Measurements from ENCODE around the gene ARRDC3. TPM values are rescaled to one million over a fixed set of nuclear protein-coding genes. Genes with fewer than 3 reads are reported as not detected.
"Not testable (repeated sequence)": the region's sequence is repeated elsewhere in the genome, so short reads cannot be mapped to it uniquely, and the experiment has no call there.

The ARRDC3 gene
- total and polyA plus RNA-seq, 2 donors (not counting 1 experiment from before 2014, with no cell fraction given), result 33.6 to 105 TPM

DNA sequence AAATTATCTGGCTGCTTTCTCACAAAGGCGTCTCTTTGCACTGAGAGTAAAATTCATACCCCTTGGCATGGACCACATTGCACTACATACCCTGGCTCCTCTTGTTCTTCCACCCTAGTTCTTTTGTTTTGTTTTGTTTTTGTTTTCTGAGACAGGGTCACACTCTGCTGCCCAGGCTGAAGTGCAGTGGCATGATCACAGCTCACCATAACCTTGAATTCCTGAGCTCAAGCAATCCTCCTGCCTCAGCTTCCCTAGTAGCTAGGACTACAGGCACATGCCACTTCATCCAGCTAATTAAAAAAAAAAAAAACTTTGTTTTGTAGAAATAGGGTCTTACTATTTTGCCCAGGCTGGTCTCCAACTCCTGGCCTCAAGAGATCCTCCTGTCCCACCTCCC is 51.4 kb downstream of the ARRDC3 start:
- no peaks in the 10 kb centered on the region for H4K20me1 ChIP-seq (ENCODE audit: control insufficient read depth, extremely low read depth, insufficient read depth, low read length)
- H3K27ac ChIP-seq (ENCODE audit: insufficient read depth, low read length), result no peak overlapping the region
- no peak overlapping the region for H2AFZ ChIP-seq (ENCODE audit: low read length)

DNA sequence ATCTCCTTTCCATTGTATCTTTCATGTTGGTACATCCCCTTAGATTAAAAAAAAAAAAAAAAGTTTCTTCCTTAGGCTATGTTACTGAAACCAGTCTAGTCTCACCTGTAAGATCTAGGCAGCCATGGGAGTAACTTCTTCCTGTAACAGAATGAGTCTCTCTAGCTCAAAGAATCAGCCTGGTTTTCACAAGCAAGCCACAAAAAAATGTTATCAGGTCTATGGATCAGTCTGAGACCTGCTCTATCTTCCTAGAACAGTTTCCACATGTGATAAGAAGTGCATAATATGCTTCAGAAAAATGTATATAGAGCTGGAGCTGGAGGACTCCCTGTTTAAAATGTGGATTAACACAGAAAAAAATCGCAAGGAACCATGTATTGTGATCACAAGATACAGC is 53.8 kb downstream of the ARRDC3 start:
- no peak for DNase-seq (ENCODE audit: low read depth in 2 of 2)

More for the DNA sequence above, 51.4 kb downstream of the ARRDC3 start:
- Histone ChIP-seq H3K79me2 (ENCODE audit: control insufficient read depth, insufficient read depth, low read length) (no peaks in the 10 kb centered on the region), H3K9me3 (ENCODE audit: control insufficient read depth, insufficient read depth, low read depth, low read length) (no peaks in the 10 kb centered on the region), H3K4me3 (replicated peaks in 1 of 4; ENCODE audit: control extremely low read depth in 1 of 4, insufficient read depth in 1 of 4, low read depth in 3 of 4, low read length in 4 of 4) (no peak overlapping the region), H3K4me1 (ENCODE audit: control insufficient read depth, extremely low read depth, insufficient read depth, low read length) (no peaks in the 10 kb centered on the region), H3K4me2 (ENCODE audit: extremely low read depth, insufficient read depth, low read length) (no peak overlapping the region), H3K27me3 (ENCODE audit: control insufficient read depth, insufficient read depth, low read length) (no peaks in the 10 kb centered on the region), H3K9ac (ENCODE audit: insufficient read depth, low read length) (no peak overlapping the region), H3K36me3 (ENCODE audit: control insufficient read depth, insufficient read depth, low read length) (no peaks in the 10 kb centered on the region)
- TF ChIP-seq, protein P1, sequence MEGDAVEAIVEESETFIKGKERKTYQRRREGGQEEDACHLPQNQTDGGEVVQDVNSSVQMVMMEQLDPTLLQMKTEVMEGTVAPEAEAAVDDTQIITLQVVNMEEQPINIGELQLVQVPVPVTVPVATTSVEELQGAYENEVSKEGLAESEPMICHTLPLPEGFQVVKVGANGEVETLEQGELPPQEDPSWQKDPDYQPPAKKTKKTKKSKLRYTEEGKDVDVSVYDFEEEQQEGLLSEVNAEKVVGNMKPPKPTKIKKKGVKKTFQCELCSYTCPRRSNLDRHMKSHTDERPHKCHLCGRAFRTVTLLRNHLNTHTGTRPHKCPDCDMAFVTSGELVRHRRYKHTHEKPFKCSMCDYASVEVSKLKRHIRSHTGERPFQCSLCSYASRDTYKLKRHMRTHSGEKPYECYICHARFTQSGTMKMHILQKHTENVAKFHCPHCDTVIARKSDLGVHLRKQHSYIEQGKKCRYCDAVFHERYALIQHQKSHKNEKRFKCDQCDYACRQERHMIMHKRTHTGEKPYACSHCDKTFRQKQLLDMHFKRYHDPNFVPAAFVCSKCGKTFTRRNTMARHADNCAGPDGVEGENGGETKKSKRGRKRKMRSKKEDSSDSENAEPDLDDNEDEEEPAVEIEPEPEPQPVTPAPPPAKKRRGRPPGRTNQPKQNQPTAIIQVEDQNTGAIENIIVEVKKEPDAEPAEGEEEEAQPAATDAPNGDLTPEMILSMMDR (conservative IDR thresholded peaks at IDR 0.05 in 1 of 2, IDR thresholded peaks at IDR 0.05 in 1 of 2; ENCODE audit: low read depth in 1 of 2, low read length in 2 of 2), result no peak
- no peak for TF ChIP-seq EZH2 (IDR thresholded peaks at IDR 0.05; ENCODE audit: low read length, missing control alignments)
- DNase-seq (ENCODE audit: low read depth in 2 of 2), result no peak

DNA sequence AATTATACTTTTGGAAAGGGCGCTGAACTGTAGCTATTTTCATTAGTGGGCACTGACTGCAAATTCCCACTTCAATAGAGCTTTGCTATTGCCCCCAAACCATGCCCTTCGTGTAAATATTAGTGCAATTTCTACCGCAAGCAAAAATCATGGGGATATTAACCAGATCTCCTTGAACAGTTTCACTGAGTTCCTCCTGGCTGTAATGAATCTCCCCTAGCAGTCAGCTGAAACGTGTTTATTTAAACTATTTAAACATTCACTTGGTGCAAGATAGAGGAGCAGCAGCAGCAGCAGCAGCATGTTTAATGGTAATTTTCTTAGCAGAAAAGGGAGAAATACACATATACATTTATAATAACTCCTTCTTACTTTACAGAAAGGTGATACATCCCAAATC is 54.4 kb downstream of the ARRDC3 start:
- peak in 1 of 2 donors; percentile 50 for DNase-seq (ENCODE audit: low read depth in 2 of 2)
- TF ChIP-seq EZH2 (IDR thresholded peaks at IDR 0.05; ENCODE audit: low read length, missing control alignments), result no peak
- TF ChIP-seq, protein P1 (conservative IDR thresholded peaks at IDR 0.05 in 1 of 2, IDR thresholded peaks at IDR 0.05 in 1 of 2; ENCODE audit: low read depth in 1 of 2, low read length in 2 of 2), result no peak
- Histone ChIP-seq H3K27ac (ENCODE audit: insufficient read depth, low read length) (no peak overlapping the region), H4K20me1 (ENCODE audit: control insufficient read depth, extremely low read depth, insufficient read depth, low read length) (no peaks in the 10 kb centered on the region), H3K9me3 (ENCODE audit: control insufficient read depth, insufficient read depth, low read depth, low read length) (no peaks in the 10 kb centered on the region), H3K79me2 (ENCODE audit: control insufficient read depth, insufficient read depth, low read length) (no peaks in the 10 kb centered on the region), H3K36me3 (ENCODE audit: control insufficient read depth, insufficient read depth, low read length) (no peaks in the 10 kb centered on the region), H2AFZ (ENCODE audit: low read length) (no peak overlapping the region), H3K4me3 (replicated peaks in 1 of 4; ENCODE audit: control extremely low read depth in 1 of 4, insufficient read depth in 1 of 4, low read depth in 3 of 4, low read length in 4 of 4) (no peak overlapping the region), H3K4me1 (ENCODE audit: control insufficient read depth, extremely low read depth, insufficient read depth, low read length) (no peaks in the 10 kb centered on the region), H3K4me2 (ENCODE audit: extremely low read depth, insufficient read depth, low read length) (no peak overlapping the region), H3K9ac (ENCODE audit: insufficient read depth, low read length) (no peak overlapping the region), H3K27me3 (ENCODE audit: control insufficient read depth, insufficient read depth, low read length) (no peaks in the 10 kb centered on the region)

More for the DNA sequence above, 53.8 kb downstream of the ARRDC3 start:
- Histone ChIP-seq H3K27ac (ENCODE audit: insufficient read depth, low read length) (no peak overlapping the region), H3K9me3 (ENCODE audit: control insufficient read depth, insufficient read depth, low read depth, low read length) (no peaks in the 10 kb centered on the region), H3K4me3 (replicated peaks in 1 of 4; ENCODE audit: control extremely low read depth in 1 of 4, insufficient read depth in 1 of 4, low read depth in 3 of 4, low read length in 4 of 4) (no peak overlapping the region), H3K4me2 (ENCODE audit: extremely low read depth, insufficient read depth, low read length) (no peak overlapping the region), H3K9ac (ENCODE audit: insufficient read depth, low read length) (no peak overlapping the region), H3K36me3 (ENCODE audit: control insufficient read depth, insufficient read depth, low read length) (no peaks in the 10 kb centered on the region), H3K27me3 (ENCODE audit: control insufficient read depth, insufficient read depth, low read length) (no peaks in the 10 kb centered on the region), H4K20me1 (ENCODE audit: control insufficient read depth, extremely low read depth, insufficient read depth, low read length) (no peaks in the 10 kb centered on the region), H3K79me2 (ENCODE audit: control insufficient read depth, insufficient read depth, low read length) (no peaks in the 10 kb centered on the region), H2AFZ (ENCODE audit: low read length) (no peak overlapping the region), H3K4me1 (ENCODE audit: control insufficient read depth, extremely low read depth, insufficient read depth, low read length) (no peaks in the 10 kb centered on the region)
- TF ChIP-seq EZH2 (IDR thresholded peaks at IDR 0.05; ENCODE audit: low read length, missing control alignments), result no peak
- TF ChIP-seq, protein P1 (conservative IDR thresholded peaks at IDR 0.05 in 1 of 2, IDR thresholded peaks at IDR 0.05 in 1 of 2; ENCODE audit: low read depth in 1 of 2, low read length in 2 of 2), result no peak

DNA sequence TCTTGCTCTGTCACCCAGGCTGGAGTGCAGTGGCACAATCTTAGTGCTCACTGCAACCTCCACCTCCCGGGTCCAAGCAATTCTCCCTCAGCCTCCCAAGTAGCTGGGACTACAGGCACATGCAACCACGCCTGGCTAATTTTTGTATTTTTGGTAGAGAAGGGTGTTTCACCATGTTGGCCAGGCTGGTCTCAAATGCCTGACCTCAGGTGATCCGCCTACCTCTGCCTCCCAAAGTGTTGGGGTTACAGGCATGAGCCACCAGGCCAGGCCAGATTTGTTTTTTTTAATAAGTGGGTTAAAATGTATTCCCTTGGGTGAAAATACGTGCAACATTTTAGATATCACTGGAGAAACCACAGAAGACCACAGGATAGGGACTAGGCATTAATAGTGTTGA is 60.1 kb downstream of the ARRDC3 start:
- not testable (repeated sequence) for H3K79me2 ChIP-seq (ENCODE audit: control insufficient read depth, insufficient read depth, low read length); H3K9ac ChIP-seq (ENCODE audit: insufficient read depth, low read length); H3K4me2 ChIP-seq (ENCODE audit: extremely low read depth, insufficient read depth, low read length); H3K27ac ChIP-seq (ENCODE audit: insufficient read depth, low read length); DNase-seq (ENCODE audit: low read depth in 2 of 2); H3K9me3 ChIP-seq (ENCODE audit: control insufficient read depth, insufficient read depth, low read depth, low read length); H3K4me3 ChIP-seq (replicated peaks in 1 of 4; ENCODE audit: control extremely low read depth in 1 of 4, insufficient read depth in 1 of 4, low read depth in 3 of 4, low read length in 4 of 4); H3K36me3 ChIP-seq (ENCODE audit: control insufficient read depth, insufficient read depth, low read length); H2AFZ ChIP-seq (ENCODE audit: low read length); H3K4me1 ChIP-seq (ENCODE audit: control insufficient read depth, extremely low read depth, insufficient read depth, low read length); H3K27me3 ChIP-seq (ENCODE audit: control insufficient read depth, insufficient read depth, low read length); H4K20me1 ChIP-seq (ENCODE audit: control insufficient read depth, extremely low read depth, insufficient read depth, low read length)

All from fibroblast of lung (primary cell).